Ascending aorta (tissue), 2 donors: ENCODE data around the gene MIEF2. TPM values are rescaled to one million over a fixed set of nuclear protein-coding genes. Genes with fewer than 3 reads are reported as not detected.

ENCODE experiments used
- DNase-seq, 2 donors: peaks; one replicate each; pipeline ENCODE4 v3.0.0-alpha.2; 2019; ENCODE audit warnings: low spot score in 2 of 2
- H3K27ac ChIP-seq, 2 donors: fragments of 200-600 bp; sonication (generic); one replicate each; pipeline ENCODE4 v1.5.1; 2016 to 2017; ENCODE audit warnings: mild to moderate bottlenecking in 1 of 2
- H3K27me3 ChIP-seq: fragments of 200-600 bp; sonication (generic); one replicate; pipeline ENCODE4 v1.5.1; 2017
- H3K36me3 ChIP-seq, 2 donors: fragments of 200-600 bp; sonication (generic); one replicate each; pipeline ENCODE4 v1.5.1; 2016
- H3K4me1 ChIP-seq, 2 donors: fragments of 200-600 bp; sonication (generic); one replicate each; pipeline ENCODE4 v1.5.1; 2016 to 2017; ENCODE audit warnings: mild to moderate bottlenecking in 1 of 2
- H3K4me3 ChIP-seq, 2 donors: fragments of 200-600 bp; sonication (generic); one replicate each; pipeline ENCODE4 v1.5.1; 2016 to 2017; ENCODE audit warnings: mild to moderate bottlenecking in 1 of 2
- H3K9me3 ChIP-seq, 2 donors: fragments of 200-600 bp; sonication (generic); one replicate each; pipeline ENCODE4 v1.5.1; 2016
- CTCF ChIP-seq, 3 experiments: fragments of 200-600 bp in 2 of 3; fragments of 450-650 bp in 1 of 3; sonication (generic) in 2 of 3; IDR thresholded peaks; one replicate each; pipeline ENCODE4 v1.5.1; 2016 to 2019; ENCODE audit warnings: antibody characterized with exemption in 3 of 3, mild to moderate bottlenecking in 1 of 3, moderate library complexity in 1 of 3
- intact Hi-C: fragments of 100-400 bp; cut with DNase I; formaldehyde crosslinking; loops from one replicate; pipeline ENCODE4 v1.15.1; 2023
- total RNA-seq: library from RNA; depleted of rRNA; stranded (reverse); fragments of >200 nt; gene quantifications from one replicate; pipeline ENCODE4 v1.1.0, GENCODE V29; 2016

Gene MIEF2
- total RNA-seq, 1 donor from 2014 or later = 18.5 TPM

GRCh38 chr17:18227635-18228034 is 32.8 kb upstream of the MIEF2 start:
- no peaks in the 10 kb centered on the region for H3K9me3 ChIP-seq
- no peak for DNase-seq
- intact Hi-C loops = loop anchor here (5.0 kb wide), 1 partner anchor 85 kb away; the partner anchor contains the start of gene TOP3A
- H3K27me3 ChIP-seq = no peaks in the 10 kb centered on the region
- H3K27ac ChIP-seq = no peak overlapping the region
- no peak overlapping the region for H3K4me3 ChIP-seq
- TF ChIP-seq CTCF (IDR thresholded peaks at IDR 0.05) = no peak
- peaks cover 4 to 14% of the 10 kb centered on the region in 2 donors for H3K4me1 ChIP-seq
- no peaks in the 10 kb centered on the region for H3K36me3 ChIP-seq

GRCh38 chr17:18228176-18228682 is 32.2 kb upstream of the MIEF2 start:
- no peak for TF ChIP-seq CTCF (IDR thresholded peaks at IDR 0.05)
- no peak for DNase-seq
- Histone ChIP-seq H3K36me3 (no peaks in the 10 kb centered on the region), H3K4me3 (no peak overlapping the region), H3K27ac (no peak overlapping the region), H3K4me1 (peaks cover 4 to 14% of the 10 kb centered on the region in 2 donors), H3K9me3 (no peaks in the 10 kb centered on the region), H3K27me3 (no peaks in the 10 kb centered on the region)
- intact Hi-C loops = loop anchor here (5.0 kb wide), 1 partner anchor 84 kb away; the partner anchor contains the start of gene TOP3A

GRCh38 chr17:18229254-18229653 is 31.2 kb upstream of the MIEF2 start:
- DNase-seq = no peak
- no peak for TF ChIP-seq CTCF (IDR thresholded peaks at IDR 0.05)
- Histone ChIP-seq H3K27ac (no peak overlapping the region), H3K4me1 (peaks cover 4 to 14% of the 10 kb centered on the region in 2 donors), H3K27me3 (no peaks in the 10 kb centered on the region), H3K4me3 (no peak overlapping the region), H3K9me3 (no peaks in the 10 kb centered on the region), H3K36me3 (peaks cover 4 to 6% of the 10 kb centered on the region in 2 donors)
- intact Hi-C loops = loop anchor here (5.0 kb wide), 1 partner anchor 83 kb away; the partner anchor contains the start of gene TOP3A

DNA sequence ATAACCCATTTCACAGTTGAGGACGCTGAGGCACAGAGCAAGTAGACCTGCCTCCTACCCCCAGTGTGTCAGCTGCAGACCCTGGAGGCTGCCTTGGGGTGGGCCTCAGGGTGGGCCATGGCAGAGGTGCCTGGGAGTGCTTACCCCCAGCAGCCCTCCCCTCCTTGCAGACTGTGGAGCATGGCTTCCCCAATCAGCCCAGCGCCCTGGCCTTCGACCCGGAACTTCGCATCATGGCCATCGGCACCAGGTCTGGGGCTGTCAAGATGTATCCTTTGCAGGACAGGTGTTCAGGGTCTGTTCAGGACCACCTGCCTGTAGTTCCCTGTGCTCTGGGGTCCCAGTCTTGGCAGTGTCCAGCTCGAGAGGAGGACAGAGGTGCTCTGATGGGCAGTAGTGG is 30.7 kb upstream of the MIEF2 start:
- no peak overlapping the region for H3K27ac ChIP-seq
- DNase-seq = no peak
- peaks cover 3 to 14% of the 10 kb centered on the region in 2 donors for H3K4me1 ChIP-seq
- intact Hi-C loops = loop anchor here (5.0 kb wide), 1 partner anchor 83 kb away; the partner anchor contains the start of gene TOP3A
- no peak for TF ChIP-seq CTCF (IDR thresholded peaks at IDR 0.05)
- H3K27me3 ChIP-seq = no peaks in the 10 kb centered on the region
- H3K4me3 ChIP-seq = no peak overlapping the region
- no peaks in the 10 kb centered on the region for H3K9me3 ChIP-seq
- H3K36me3 ChIP-seq = peaks cover 7 to 11% of the 10 kb centered on the region in 2 donors

DNA sequence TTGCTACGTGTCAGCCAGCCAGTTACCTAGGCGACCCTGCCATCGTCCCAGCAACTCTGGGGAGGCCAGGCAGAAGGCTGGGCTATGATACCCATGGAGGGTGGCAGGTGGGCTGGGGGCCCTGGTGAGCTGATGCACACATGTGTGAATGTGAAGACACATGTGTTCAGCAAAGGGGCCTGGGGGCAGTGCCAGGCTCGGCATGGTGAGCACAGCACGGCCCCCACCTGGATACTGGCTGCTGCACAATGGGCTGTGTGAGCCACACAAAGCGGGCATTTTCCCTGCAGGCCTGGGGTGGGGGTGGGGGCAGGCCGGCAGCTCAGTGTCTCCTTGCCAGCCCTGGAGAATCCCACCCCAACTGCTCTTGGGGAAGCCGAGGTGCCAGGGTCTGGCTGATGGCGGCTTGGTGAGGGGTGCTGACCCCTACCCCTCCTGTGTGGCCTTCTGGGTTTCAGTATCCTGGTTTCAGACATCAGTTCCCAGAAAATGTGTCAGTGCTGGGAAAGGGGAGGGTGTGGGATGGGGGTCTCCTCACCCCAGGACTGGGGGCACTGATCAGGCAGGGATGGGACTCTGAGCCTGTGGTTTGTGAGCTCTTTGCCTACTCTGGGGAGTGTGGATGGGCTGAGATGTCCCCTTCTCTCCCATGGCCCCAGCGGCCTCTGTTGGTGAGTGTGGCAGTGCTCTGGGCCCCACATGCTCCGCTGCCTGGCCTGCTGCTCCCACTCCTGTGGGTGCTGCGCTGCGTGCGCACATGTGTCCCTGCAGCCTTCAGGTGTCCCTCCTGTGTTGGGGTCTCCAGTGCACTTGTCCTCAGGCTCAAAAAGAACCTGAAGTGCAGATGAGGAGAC is 29.9 kb upstream of the MIEF2 start:
- no peak for DNase-seq
- intact Hi-C loops = no loop called here
- peaks cover 0 to 11% of the 10 kb centered on the region in 2 donors for H3K4me1 ChIP-seq

More for the DNA sequence above, 29.9 kb upstream of the MIEF2 start:
- Histone ChIP-seq H3K36me3 (peaks cover 7 to 18% of the 10 kb centered on the region in 2 donors), H3K27me3 (no peaks in the 10 kb centered on the region), H3K9me3 (no peaks in the 10 kb centered on the region), H3K4me3 (no peak overlapping the region), H3K27ac (no peak overlapping the region)
- no peak for TF ChIP-seq CTCF (IDR thresholded peaks at IDR 0.05)
